RPMI7951 (cell line): ENCODE results near the gene ALKBH2. TPM values are rescaled to one million over a fixed set of nuclear protein-coding genes. Genes with fewer than 3 reads are reported as not detected.
"Not testable (repeated sequence)": the region's sequence is repeated elsewhere in the genome, so short reads cannot be mapped to it uniquely, and the experiment has no call there.

ENCODE experiments used
- DNase-seq: peaks from one replicate; pipeline ENCODE4 v3.0.0-alpha.2; 2012; ENCODE audit warnings: low read depth
- total RNA-seq: library from RNA; depleted of rRNA; stranded (reverse); fragments of >200 nt; shearing (Covaris generic); gene quantifications from 2 replicates; pipeline ENCODE4 v1.2.3, GENCODE V29; 2014

The ALKBH2 gene
- total RNA-seq, 1 experiment from 2014 or later = 20.3 TPM

DNA sequence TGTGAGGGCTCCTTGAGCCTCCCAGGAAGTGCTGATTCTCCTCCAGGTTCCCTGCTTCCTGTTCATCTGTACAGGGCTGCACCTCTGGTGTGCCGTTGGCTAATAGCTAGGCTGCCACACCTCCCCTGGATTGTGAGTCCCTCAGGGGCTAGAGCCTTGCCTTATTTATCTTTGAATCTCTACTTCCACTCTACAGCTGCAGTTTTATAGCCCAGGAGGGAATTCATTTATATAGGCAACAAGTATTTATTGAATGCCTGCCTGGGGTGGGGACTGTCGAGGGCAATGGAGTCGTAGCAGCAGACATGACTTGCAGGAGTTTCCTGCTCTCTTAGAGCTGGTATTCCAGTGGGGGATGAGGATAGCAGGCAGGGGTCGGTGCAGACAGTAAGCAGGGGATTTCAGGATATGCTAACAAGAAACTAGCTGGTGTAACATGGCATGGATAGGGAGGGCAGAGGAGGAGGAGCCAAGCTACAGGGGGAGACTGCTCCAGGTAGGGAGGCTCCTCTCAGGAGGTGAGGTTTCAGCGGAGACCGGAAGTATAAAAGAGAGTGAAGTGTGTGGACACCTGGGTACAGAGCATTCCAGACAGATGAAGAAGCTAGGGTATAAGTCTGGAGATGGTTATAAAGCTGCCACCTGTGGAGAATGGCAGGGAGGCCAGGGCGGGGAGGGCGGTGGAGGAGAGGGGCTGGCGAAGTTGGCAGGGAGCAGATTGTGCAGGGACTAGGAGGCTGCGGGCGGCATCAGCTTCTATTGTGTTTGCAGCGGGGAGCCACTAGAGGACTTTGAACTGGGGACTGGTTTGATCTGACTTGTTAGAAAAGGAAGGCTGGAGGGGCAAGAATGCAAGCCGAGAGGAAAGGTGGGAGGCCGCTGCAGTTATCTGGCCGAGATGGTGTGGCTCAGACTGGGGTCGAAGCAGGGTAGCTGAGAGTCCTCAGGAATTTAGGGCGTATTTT lies 23.7 kb downstream of the ALKBH2 start:
- no peak for DNase-seq

GRCh38 chr12:109065853-109066193 lies 27.4 kb downstream of the ALKBH2 start:
- DNase-seq = no peak

GRCh38 chr12:109065154-109065852 lies 28.0 kb downstream of the ALKBH2 start:
- DNase-seq = no peak

GRCh38 chr12:109064143-109064542 lies 29.1 kb downstream of the ALKBH2 start:
- DNase-seq = no peak

DNA sequence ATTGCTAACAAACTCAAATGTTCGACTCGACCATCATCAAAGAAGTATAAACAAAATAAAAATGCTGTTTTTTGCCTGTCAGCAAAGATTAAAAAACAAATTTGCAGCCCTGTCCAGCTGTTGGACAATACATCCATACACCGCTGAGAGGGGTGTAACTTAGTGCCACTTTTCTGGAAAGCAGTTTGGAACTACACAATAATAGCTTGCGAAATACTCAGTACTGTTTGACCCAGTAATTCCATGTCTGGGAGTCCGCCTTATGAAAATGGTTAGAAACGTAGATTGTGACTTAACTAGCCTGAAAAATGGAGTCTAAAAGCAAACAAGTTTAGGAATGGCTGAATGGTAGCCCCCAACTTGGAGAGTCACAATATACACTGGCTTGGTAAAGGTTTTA lies 34.5 kb downstream of the ALKBH2 start:
- no peak for DNase-seq

DNA sequence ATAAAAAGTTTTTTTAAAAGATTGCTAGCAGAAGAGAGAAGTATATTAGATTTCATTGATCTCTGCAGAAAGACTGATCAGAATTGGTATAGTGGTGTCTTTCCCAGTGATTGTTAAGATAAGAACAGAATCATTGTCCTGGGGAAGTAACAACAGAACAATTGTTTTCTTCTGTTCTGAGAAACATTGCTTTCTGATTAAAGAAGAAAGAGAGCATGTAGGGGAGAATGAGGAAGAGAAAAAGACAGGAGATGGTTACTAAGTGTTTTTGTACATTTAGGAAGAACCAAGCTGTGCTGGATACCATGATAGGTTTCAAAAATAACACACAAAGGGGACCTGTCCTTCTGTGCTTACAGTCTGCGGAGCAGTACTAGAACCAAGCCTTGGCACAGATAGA lies 35.9 kb downstream of the ALKBH2 start:
- DNase-seq = no peak

- no peak for DNase-seq
These were observed 36.4 kb downstream of the ALKBH2 start for GRCh38 chr12:109056891-109057290.

DNA sequence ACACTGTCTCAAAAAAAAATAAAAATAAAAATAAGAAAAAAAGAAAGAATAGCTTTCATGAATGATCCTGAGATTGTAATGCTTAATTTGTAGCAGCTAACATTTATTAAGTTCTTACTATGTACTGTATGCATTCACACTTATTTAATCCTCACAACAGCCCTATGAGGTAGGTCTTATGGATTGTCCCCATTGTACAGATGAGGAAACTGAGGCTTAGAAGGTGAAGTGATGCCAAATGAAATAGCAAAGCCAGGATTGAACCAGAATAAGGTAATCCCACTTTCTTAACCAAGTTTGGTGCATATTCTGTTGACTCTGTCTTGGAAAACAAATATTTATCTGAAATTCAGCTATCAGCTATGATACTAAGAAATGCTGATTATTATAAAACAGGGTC lies 38.8 kb downstream of the ALKBH2 start:
- no peak for DNase-seq

GRCh38 chr12:109054124-109054513 lies 39.2 kb downstream of the ALKBH2 start:
- DNase-seq = not testable (repeated sequence)

- DNase-seq = peak; percentile 10
These were observed 39.7 kb downstream of the ALKBH2 start for GRCh38 chr12:109053382-109054123.

DNA sequence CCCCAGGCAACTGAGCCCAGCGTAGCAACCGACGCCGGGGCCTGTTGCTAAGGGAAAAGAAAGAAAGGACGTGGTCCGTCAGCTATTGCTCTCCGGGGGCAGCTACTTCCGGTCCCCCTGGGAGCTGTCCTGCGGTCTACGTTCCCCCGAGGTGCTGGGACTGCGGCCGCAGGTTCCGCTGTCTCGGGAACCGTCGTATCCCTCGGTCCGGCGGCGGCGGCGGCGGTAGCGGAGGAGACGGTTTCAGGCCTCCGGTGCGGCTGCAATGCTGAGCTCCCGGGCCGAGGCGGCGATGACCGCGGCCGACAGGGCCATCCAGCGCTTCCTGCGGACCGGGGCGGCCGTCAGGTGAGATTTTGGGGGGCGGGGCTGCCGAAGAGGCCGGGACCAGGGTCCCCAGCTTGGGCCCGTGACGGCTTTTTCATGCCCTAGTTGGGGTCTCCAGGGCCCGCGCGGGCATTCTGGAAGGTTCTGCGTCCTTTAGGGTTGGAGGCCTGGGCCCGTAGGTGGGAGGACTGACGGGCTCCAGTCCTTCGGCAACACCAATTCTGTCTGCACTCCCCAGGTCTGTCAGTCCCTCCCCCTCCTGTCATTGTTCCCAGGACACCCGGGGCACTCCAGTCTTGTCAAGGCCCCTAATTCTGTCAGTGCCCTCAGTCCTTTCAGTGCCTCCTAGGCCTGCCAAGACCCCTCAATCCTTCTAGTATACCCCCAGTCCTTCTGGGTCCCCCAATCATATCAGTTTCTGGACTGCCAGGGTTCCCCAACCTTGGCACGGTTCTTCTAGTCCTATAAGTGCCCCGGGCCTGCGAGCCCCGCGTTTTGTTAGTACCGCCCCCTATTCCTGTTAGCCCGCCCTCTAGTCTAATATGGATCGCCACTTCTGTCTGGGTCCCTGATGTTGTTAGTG lies 40.6 kb downstream of the ALKBH2 start, which contains the start of gene USP30:
USP30 (plus strand) TSS at position 163 of the 910 bp plus-strand sequence; CDS start at position 266, 103 bp downstream.
- peak; percentile 80 for DNase-seq

DNA sequence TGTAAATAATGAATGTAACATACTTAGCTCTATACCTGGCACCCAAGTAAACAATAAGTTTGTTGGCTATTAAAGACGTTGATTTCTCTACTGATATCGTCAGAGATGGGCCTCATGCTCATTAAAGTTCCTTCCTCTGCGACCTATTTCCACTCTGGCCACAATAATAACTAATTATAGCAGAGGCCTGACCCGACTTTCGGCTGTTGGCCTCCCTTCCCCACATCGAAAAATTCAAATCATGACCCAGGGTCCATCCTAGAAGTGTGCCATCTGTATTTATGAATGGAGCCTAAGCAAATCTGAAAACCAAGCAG lies 41.2 kb downstream of the ALKBH2 start:
- DNase-seq = no peak

DNA sequence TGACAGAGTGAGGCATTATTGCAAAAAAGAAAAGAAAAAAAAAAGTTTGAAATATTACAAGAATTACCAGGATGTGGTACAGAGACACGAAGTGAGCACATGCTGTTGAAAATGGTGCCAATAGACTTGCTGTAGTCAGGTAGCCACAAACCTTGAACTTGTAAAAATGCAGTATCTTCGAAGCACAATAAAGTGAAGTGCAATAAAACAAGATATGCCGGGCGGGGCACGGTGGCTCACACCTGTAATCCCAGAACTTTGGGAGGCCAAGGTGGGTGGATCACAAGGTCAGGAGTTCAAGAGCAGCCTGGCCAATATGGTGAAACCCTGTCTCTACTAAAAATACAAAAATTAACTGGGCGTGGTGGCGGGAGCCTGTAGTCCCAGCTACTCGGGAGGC lies 43.5 kb downstream of the ALKBH2 start:
- DNase-seq = not testable (repeated sequence)

DNA sequence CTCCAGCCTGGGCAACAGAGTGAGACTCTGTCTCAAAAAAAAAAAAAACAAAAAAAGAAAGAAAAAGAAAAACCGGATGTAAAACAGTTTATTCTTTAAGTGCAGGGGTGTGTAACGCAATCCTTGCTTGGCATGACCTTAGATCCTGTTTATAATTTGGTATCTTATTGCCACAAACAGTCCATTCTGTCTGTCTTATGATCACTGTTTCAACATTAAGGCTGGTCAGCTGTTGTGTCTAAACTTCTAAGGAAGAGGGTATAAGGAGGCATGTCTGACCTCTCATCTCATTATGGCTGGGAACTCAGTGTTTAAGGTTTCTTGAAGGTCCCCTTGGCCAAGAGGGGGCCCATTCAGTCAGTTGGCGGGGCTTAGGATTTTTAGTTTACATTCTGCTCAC lies 44.6 kb downstream of the ALKBH2 start:
- DNase-seq = not testable (repeated sequence)

DNA sequence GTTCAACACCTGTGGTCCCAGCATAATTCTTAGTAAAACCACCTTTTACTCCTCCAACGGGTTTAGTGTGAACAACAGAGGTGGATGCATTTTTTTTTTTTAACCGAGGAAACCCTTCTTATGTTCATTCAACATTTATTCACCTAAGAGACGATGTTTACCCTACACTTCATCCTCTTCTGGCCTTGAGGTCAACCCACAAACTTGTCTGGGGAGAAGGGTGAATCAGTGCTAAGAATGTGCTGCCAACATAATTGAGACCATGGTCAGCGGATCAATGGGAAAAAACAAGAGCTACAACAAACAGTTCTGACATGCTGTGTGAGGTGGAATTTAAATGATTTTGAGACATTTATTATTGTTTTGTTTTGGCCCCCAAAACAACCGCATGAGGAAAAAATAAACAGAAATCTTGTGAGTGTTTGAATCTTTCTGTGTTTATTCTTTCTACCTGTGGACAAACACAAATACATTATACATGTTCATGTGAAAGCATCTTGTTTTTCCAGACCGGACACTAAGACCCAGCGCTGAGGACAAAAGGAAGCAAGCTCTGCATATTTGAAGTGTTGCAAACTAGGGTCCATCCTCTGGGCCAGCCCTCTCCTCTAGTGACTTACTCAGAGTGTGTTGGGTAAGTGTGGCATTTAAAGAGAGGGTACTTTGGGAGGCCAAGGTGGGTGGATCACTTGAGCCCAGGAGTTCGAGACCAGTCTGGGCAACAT lies 46.0 kb downstream of the ALKBH2 start:
- peak; percentile 14 for DNase-seq

DNA sequence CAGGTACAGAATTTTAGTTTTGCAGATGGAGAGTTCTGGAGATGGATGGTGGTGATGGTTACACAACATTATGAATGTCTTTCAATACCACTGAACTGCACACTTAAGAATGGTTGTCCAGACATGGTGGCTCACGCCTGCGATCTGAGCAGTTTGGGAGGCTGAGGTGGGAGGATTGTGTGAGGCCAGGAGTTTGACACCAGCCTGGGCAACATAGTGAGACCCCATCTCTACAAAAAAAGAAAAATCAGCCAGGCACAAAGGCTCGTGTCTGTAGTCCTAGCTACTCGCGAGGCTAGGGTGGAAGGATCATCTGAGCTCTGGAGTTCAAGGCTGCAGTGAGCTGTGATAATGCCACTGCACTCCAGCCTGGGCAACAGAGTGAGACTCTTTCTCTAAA lies 49.0 kb downstream of the ALKBH2 start:
- no peak for DNase-seq
